ENCODE measurements around the gene WBP4.

GRCh38 chr13:41077475-41077874, 16.2 kb downstream of the WBP4 start:
- TF ChIP-seq, protein P1, sequence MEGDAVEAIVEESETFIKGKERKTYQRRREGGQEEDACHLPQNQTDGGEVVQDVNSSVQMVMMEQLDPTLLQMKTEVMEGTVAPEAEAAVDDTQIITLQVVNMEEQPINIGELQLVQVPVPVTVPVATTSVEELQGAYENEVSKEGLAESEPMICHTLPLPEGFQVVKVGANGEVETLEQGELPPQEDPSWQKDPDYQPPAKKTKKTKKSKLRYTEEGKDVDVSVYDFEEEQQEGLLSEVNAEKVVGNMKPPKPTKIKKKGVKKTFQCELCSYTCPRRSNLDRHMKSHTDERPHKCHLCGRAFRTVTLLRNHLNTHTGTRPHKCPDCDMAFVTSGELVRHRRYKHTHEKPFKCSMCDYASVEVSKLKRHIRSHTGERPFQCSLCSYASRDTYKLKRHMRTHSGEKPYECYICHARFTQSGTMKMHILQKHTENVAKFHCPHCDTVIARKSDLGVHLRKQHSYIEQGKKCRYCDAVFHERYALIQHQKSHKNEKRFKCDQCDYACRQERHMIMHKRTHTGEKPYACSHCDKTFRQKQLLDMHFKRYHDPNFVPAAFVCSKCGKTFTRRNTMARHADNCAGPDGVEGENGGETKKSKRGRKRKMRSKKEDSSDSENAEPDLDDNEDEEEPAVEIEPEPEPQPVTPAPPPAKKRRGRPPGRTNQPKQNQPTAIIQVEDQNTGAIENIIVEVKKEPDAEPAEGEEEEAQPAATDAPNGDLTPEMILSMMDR (IDR thresholded peaks at IDR 0.05), result no peak
- TF ChIP-seq POLR2A (IDR thresholded peaks at IDR 0.05) (no peak), EP300 (IDR thresholded peaks at IDR 0.05) (no peak), POLR2AphosphoS5 (IDR thresholded peaks at IDR 0.05) (no peak)
